Keratinocyte (primary cell): ENCODE measurements around the gene MST1. TPM values are rescaled to one million over a fixed set of nuclear protein-coding genes. Genes with fewer than 3 reads are reported as not detected.

Source experiments
- DNase-seq: peaks from one replicate; pipeline ENCODE4 v3.0.0-alpha.2; 2011; ENCODE audit warnings: low read depth, missing footprints, low spot score
- FAIRE-seq: peaks from 2 replicates; lab custom pipeline; 2011; peaks lifted over from hg19 to GRCh38; lab: Jason Lieb, UNC
- H2AFZ ChIP-seq: 2 replicates; pipeline ENCODE4 v1.6.0; 2012; ENCODE audit warnings: low read length, control low read depth, inconsistent platforms; ENCODE audit not compliant: control insufficient read depth
- H3K27ac ChIP-seq: 2 replicates; pipeline ENCODE4 v1.5.1; 2011; ENCODE audit warnings: low read length; ENCODE audit not compliant: control insufficient read depth, insufficient read depth
- H3K27me3 ChIP-seq: 3 replicates; pipeline ENCODE4 v1.6.0; 2011; ENCODE audit warnings: low read length; ENCODE audit not compliant: control insufficient read depth, insufficient read depth; ENCODE audit errors: extremely low read depth
- H3K36me3 ChIP-seq, 2 experiments: 2 replicates in 1 of 2; 3 replicates in 1 of 2; pipeline ENCODE4 v1.5.1; 2011; ENCODE audit warnings: low read length in 2 of 2, mild to moderate bottlenecking in 1 of 2; ENCODE audit not compliant: control insufficient read depth in 2 of 2, insufficient read depth in 2 of 2; ENCODE audit errors: extremely low read depth in 1 of 2
- H3K4me1 ChIP-seq: 3 replicates; pipeline ENCODE4 v1.5.1; 2011; ENCODE audit warnings: low read length; ENCODE audit not compliant: control insufficient read depth, insufficient read depth; ENCODE audit errors: extremely low read depth
- H3K4me2 ChIP-seq: 3 replicates; pipeline ENCODE4 v1.6.0; 2011; ENCODE audit warnings: low read depth, low read length; ENCODE audit not compliant: control insufficient read depth, insufficient read depth; ENCODE audit errors: extremely low read depth
- H3K4me3 ChIP-seq, 3 experiments: fragments of 200-600 bp in 1 of 3; sonication (generic) in 1 of 3; 2 replicates in 2 of 3; 3 replicates in 1 of 3; pipeline ENCODE4 v1.5.1; 2011 to 2016; ENCODE audit warnings: low read length in 3 of 3, mild to moderate bottlenecking in 3 of 3, control low read depth in 2 of 3, inconsistent platforms in 1 of 3, low read depth in 1 of 3, mixed read lengths in 1 of 3, mixed run types in 1 of 3, moderate library complexity in 1 of 3; ENCODE audit not compliant: control insufficient read depth in 2 of 3, insufficient read depth in 2 of 3; ENCODE audit errors: extremely low read depth in 1 of 3
- H3K79me2 ChIP-seq: 2 replicates; pipeline ENCODE4 v1.6.0; 2012; ENCODE audit warnings: low read length; ENCODE audit not compliant: control insufficient read depth, insufficient read depth
- H3K9ac ChIP-seq: 3 replicates; pipeline ENCODE4 v1.6.0; 2011; ENCODE audit warnings: low read length; ENCODE audit not compliant: control insufficient read depth, insufficient read depth; ENCODE audit errors: extremely low read depth
- H3K9me1 ChIP-seq: 3 replicates; pipeline ENCODE4 v1.6.0; 2011; ENCODE audit warnings: low read length; ENCODE audit not compliant: control insufficient read depth, insufficient read depth; ENCODE audit errors: extremely low read depth
- H3K9me3 ChIP-seq: 2 replicates; pipeline ENCODE4 v1.5.1; 2012; ENCODE audit warnings: low read depth, low read length; ENCODE audit not compliant: control insufficient read depth
- H4K20me1 ChIP-seq: 3 replicates; pipeline ENCODE4 v1.6.0; 2011; ENCODE audit warnings: low read length; ENCODE audit not compliant: control insufficient read depth, insufficient read depth; ENCODE audit errors: extremely low read depth
- EZH2 ChIP-seq: IDR thresholded peaks from one replicate; pipeline ENCODE4 v1.6.1; 2012; ENCODE audit warnings: inconsistent platforms, mild to moderate bottlenecking, low read length, moderate library complexity
- dilution Hi-C: fragments of 300-500 bp; cut with MboI; formaldehyde crosslinking; loops from one replicate; pipeline ENCODE4 v1.7.0; 2020; ENCODE audit warnings: low sequenced_read_pairs; ENCODE audit not compliant: extremely low pct_ligation_motif_present
- polyA plus RNA-seq, 5 experiments: library from polyadenylated mRNA; depleted of rRNA in 3 of 5; stranded (reverse) in 3 of 5; stranded (forward) in 1 of 5; unstranded in 1 of 5; fragments of >200 nt; gene quantifications; 1 replicate in 1 of 5; 2 replicates in 3 of 5; 3 replicates in 1 of 5; pipeline versions ENCODE4 v1.2.1 to v1.2.3, GENCODE V29; 2011 to 2012; ENCODE audit warnings: missing spikeins in 2 of 5, low read depth in 1 of 5, low replicate concordance in 1 of 5
- TF ChIP-seq, protein P1 (sequence below), 3 experiments: IDR thresholded peaks in 1 of 3; conservative IDR thresholded peaks in 1 of 3; optimal IDR thresholded peaks in 1 of 3; 2 replicates in 2 of 3; 3 replicates in 1 of 3; pipeline versions ENCODE3 to v1.5.1; 2011; ENCODE audit warnings: low read length in 3 of 3, mild to moderate bottlenecking in 3 of 3, moderate library complexity in 2 of 3, control low read depth in 1 of 3, inconsistent platforms in 1 of 3; ENCODE audit not compliant: insufficient read depth in 2 of 3; ENCODE audit errors: extremely low read depth in 1 of 3

MST1 gene
- polyA plus RNA-seq, 1 donor (not counting 4 experiments of a cell fraction or from before 2014, with no cell fraction given), result 5.2 TPM

DNA sequence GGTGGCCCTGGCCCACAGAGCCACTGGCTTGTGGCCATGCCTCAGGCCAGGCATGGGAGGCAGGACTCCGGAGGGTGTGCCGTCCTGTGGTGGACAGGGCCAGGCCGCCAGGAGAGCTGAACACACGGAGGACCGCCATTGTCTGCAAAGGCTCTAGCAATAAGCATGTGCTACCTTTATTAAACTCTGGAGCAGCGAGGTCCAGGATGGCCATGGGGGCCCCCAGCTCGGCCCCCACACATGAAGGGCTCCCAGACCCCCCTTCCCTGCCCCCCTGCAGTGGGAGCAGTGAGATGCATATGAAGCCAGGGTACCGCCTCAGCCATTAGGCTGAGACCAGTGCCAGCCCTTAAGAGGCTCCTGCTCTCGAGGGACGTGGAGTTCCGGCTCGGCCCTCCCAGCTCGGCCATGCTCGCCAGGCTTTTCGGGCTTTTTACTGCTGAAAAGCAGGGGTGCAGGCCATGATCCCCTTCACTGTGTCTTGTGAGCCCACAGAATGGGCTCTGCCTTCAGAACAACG, 27.5 kb upstream of the MST1 start:
- no peak overlapping the region for H3K4me3 ChIP-seq
- no peaks in the 10 kb centered on the region for H3K9me3 ChIP-seq
- H3K27me3 ChIP-seq, result no peaks in the 10 kb centered on the region
- peaks cover 12 to 25% of the 10 kb centered on the region in 2 experiments for H3K36me3 ChIP-seq
- H2AFZ ChIP-seq, result no peak overlapping the region
- no peak overlapping the region for H3K4me2 ChIP-seq
- H3K9ac ChIP-seq, result no peak overlapping the region
- TF ChIP-seq, protein P1, sequence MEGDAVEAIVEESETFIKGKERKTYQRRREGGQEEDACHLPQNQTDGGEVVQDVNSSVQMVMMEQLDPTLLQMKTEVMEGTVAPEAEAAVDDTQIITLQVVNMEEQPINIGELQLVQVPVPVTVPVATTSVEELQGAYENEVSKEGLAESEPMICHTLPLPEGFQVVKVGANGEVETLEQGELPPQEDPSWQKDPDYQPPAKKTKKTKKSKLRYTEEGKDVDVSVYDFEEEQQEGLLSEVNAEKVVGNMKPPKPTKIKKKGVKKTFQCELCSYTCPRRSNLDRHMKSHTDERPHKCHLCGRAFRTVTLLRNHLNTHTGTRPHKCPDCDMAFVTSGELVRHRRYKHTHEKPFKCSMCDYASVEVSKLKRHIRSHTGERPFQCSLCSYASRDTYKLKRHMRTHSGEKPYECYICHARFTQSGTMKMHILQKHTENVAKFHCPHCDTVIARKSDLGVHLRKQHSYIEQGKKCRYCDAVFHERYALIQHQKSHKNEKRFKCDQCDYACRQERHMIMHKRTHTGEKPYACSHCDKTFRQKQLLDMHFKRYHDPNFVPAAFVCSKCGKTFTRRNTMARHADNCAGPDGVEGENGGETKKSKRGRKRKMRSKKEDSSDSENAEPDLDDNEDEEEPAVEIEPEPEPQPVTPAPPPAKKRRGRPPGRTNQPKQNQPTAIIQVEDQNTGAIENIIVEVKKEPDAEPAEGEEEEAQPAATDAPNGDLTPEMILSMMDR (optimal IDR thresholded peaks at IDR 0.05 in 1 of 3, IDR thresholded peaks at IDR 0.05 in 1 of 3, conservative IDR thresholded peaks at IDR 0.05 in 1 of 3; ENCODE audit: extremely low read depth in 1 of 3, insufficient read depth in 2 of 3, low read length in 3 of 3), result no peak
- TF ChIP-seq EZH2, result no peak
- no peak overlapping the region for H3K27ac ChIP-seq
- H3K9me1 ChIP-seq, result no peaks in the 10 kb centered on the region
- dilution Hi-C loops, result no loop called here
- no peak for FAIRE-seq
- no peak for DNase-seq
- H3K79me2 ChIP-seq, result no peaks in the 10 kb centered on the region
- peaks cover 14% of the 10 kb centered on the region for H4K20me1 ChIP-seq
- peaks cover 19% of the 10 kb centered on the region for H3K4me1 ChIP-seq

DNA sequence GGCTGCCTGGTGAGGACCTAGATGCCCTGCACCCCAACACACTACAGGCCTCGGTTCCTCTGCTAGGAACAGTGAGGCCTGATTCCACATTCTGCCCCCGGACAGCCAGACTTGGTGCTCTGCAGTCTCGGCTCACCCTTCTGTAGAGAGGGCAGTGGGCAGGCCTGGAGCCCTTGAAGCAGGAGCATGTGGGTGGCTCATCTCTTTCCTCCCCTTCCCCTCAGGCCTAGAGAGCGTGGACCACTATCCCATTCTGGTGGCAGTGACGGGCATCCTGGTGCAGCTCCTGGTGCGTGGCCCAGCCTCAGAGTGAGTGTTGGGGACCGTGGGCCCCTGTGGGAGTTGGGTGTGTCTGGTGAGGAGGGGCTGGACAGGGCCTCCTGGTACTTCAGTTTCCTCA, 26.9 kb upstream of the MST1 start:
- Histone ChIP-seq H3K9me1 (no peaks in the 10 kb centered on the region), H3K4me2 (no peak overlapping the region), H3K4me1 (peaks cover 19% of the 10 kb centered on the region), H4K20me1 (peaks cover 14% of the 10 kb centered on the region), H3K9ac (no peak overlapping the region), H2AFZ (no peak overlapping the region), H3K9me3 (no peaks in the 10 kb centered on the region), H3K79me2 (no peaks in the 10 kb centered on the region), H3K27ac (no peak overlapping the region), H3K4me3 (no peak overlapping the region), H3K27me3 (no peaks in the 10 kb centered on the region), H3K36me3 (peaks cover 8 to 25% of the 10 kb centered on the region in 2 experiments)
- dilution Hi-C loops, result no loop called here
- TF ChIP-seq EZH2, result no peak
- TF ChIP-seq, protein P1 (optimal IDR thresholded peaks at IDR 0.05 in 1 of 3, IDR thresholded peaks at IDR 0.05 in 1 of 3, conservative IDR thresholded peaks at IDR 0.05 in 1 of 3; ENCODE audit: extremely low read depth in 1 of 3, insufficient read depth in 2 of 3, low read length in 3 of 3), result no peak
- DNase-seq (no peak), FAIRE-seq (no peak)
